ENCODE measurements around the gene ORC3. TPM values are rescaled to one million over a fixed set of nuclear protein-coding genes. Genes with fewer than 3 reads are reported as not detected.

The ORC3 gene
- polyA plus RNA-seq, 1 donor (not counting 4 experiments of a cell fraction or from before 2014, with no cell fraction given) = 37.4 TPM

DNA sequence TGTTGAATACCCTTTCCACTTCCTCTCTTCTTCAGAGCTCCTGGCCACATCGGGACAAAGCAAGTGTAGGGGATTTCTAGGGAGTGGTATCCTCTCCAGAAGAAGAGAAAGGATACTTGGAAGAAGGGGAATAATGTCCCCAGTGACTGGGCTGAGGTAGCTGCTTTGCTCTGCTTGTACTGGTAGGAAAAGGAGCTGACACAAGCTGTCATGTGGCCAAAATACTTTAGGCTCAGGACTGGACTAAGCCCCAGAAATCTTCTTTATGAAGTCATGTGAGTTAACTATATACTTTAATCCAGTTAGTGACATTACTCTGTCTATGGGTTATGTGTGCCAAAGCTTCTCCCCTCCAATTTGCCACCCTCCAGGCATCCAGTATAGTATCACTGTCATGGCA, 71.6 kb downstream of the ORC3 start:
- Histone ChIP-seq H3K9ac (ENCODE audit: control insufficient read depth, extremely low read depth, insufficient read depth, low read length) (no peak overlapping the region), H3K27me3 (ENCODE audit: control insufficient read depth, extremely low read depth, insufficient read depth, low read length) (no peaks in the 10 kb centered on the region), H3K27ac (ENCODE audit: control insufficient read depth, insufficient read depth, low read length) (no peak overlapping the region), H3K4me1 (ENCODE audit: control insufficient read depth, extremely low read depth, insufficient read depth, low read length) (no peaks in the 10 kb centered on the region), H2AFZ (ENCODE audit: control insufficient read depth, low read length) (no peak overlapping the region), H3K9me3 (ENCODE audit: control insufficient read depth, low read depth, low read length) (no peaks in the 10 kb centered on the region), H3K4me2 (ENCODE audit: control insufficient read depth, extremely low read depth, insufficient read depth, low read depth, low read length) (no peak overlapping the region), H3K9me1 (ENCODE audit: control insufficient read depth, extremely low read depth, insufficient read depth, low read length) (no peaks in the 10 kb centered on the region), H4K20me1 (ENCODE audit: control insufficient read depth, extremely low read depth, insufficient read depth, low read length) (no peaks in the 10 kb centered on the region), H3K79me2 (ENCODE audit: control insufficient read depth, insufficient read depth, low read length) (no peaks in the 10 kb centered on the region), H3K36me3 (ENCODE audit: control insufficient read depth in 2 of 2, extremely low read depth in 1 of 2, insufficient read depth in 2 of 2, low read length in 2 of 2) (peaks cover 3% of the 10 kb centered on the region in 2 experiments), H3K4me3 (ENCODE audit: control insufficient read depth in 2 of 3, extremely low read depth in 1 of 3, insufficient read depth in 2 of 3, low read depth in 1 of 3, low read length in 3 of 3) (no peak overlapping the region)
- no peak for TF ChIP-seq EZH2 (IDR thresholded peaks at IDR 0.05; ENCODE audit: low read length)
- TF ChIP-seq, protein P1, sequence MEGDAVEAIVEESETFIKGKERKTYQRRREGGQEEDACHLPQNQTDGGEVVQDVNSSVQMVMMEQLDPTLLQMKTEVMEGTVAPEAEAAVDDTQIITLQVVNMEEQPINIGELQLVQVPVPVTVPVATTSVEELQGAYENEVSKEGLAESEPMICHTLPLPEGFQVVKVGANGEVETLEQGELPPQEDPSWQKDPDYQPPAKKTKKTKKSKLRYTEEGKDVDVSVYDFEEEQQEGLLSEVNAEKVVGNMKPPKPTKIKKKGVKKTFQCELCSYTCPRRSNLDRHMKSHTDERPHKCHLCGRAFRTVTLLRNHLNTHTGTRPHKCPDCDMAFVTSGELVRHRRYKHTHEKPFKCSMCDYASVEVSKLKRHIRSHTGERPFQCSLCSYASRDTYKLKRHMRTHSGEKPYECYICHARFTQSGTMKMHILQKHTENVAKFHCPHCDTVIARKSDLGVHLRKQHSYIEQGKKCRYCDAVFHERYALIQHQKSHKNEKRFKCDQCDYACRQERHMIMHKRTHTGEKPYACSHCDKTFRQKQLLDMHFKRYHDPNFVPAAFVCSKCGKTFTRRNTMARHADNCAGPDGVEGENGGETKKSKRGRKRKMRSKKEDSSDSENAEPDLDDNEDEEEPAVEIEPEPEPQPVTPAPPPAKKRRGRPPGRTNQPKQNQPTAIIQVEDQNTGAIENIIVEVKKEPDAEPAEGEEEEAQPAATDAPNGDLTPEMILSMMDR (optimal IDR thresholded peaks at IDR 0.05 in 1 of 3, IDR thresholded peaks at IDR 0.05 in 1 of 3, conservative IDR thresholded peaks at IDR 0.05 in 1 of 3; ENCODE audit: extremely low read depth in 1 of 3, insufficient read depth in 2 of 3, low read length in 3 of 3) = no peak
- FAIRE-seq (no peak), DNase-seq (ENCODE audit: low read depth, low spot score) (no peak)
- dilution Hi-C loops (cut with MboI; ENCODE audit: extremely low pct_ligation_motif_present, low sequenced_read_pairs) = no loop called here

DNA sequence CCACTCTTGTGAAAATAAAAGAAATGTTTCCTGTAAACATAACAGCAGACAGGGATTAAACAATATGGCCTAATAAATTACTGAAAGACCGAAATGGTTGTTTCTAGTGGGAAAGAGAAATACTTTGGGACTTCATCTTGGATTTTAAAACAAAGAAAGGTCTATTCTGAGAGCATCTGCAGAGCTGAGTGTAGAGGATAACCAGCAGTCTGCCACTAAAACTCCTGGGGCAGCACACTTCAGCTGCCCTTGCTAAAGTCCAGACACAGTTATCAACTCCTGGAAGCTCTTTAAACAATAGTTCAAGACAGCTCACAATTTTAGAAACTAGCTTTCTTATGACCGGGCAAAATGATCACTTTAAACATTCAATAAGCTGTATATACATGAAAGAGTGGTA, 73.5 kb downstream of the ORC3 start:
- H2AFZ ChIP-seq (ENCODE audit: control insufficient read depth, low read length) = no peak overlapping the region
- no peak overlapping the region for H3K4me3 ChIP-seq (ENCODE audit: control insufficient read depth in 2 of 3, extremely low read depth in 1 of 3, insufficient read depth in 2 of 3, low read depth in 1 of 3, low read length in 3 of 3)
- no peak overlapping the region for H3K27ac ChIP-seq (ENCODE audit: control insufficient read depth, insufficient read depth, low read length)
- no peaks in the 10 kb centered on the region for H4K20me1 ChIP-seq (ENCODE audit: control insufficient read depth, extremely low read depth, insufficient read depth, low read length)
- H3K4me2 ChIP-seq (ENCODE audit: control insufficient read depth, extremely low read depth, insufficient read depth, low read depth, low read length) = no peak overlapping the region
- DNase-seq (ENCODE audit: low read depth, low spot score) (no peak), FAIRE-seq (no peak)
- no peaks in the 10 kb centered on the region for H3K79me2 ChIP-seq (ENCODE audit: control insufficient read depth, insufficient read depth, low read length)
- no peaks in the 10 kb centered on the region for H3K9me3 ChIP-seq (ENCODE audit: control insufficient read depth, low read depth, low read length)
- H3K9ac ChIP-seq (ENCODE audit: control insufficient read depth, extremely low read depth, insufficient read depth, low read length) = no peak overlapping the region
- TF ChIP-seq, protein P1 (optimal IDR thresholded peaks at IDR 0.05 in 1 of 3, IDR thresholded peaks at IDR 0.05 in 1 of 3, conservative IDR thresholded peaks at IDR 0.05 in 1 of 3; ENCODE audit: extremely low read depth in 1 of 3, insufficient read depth in 2 of 3, low read length in 3 of 3) = no peak
- H3K9me1 ChIP-seq (ENCODE audit: control insufficient read depth, extremely low read depth, insufficient read depth, low read length) = no peaks in the 10 kb centered on the region
- H3K4me1 ChIP-seq (ENCODE audit: control insufficient read depth, extremely low read depth, insufficient read depth, low read length) = no peaks in the 10 kb centered on the region
- dilution Hi-C loops (cut with MboI; ENCODE audit: extremely low pct_ligation_motif_present, low sequenced_read_pairs) = no loop called here
- H3K36me3 ChIP-seq (ENCODE audit: control insufficient read depth in 2 of 2, extremely low read depth in 1 of 2, insufficient read depth in 2 of 2, low read length in 2 of 2) = peaks cover 0 to 3% of the 10 kb centered on the region in 2 experiments
- H3K27me3 ChIP-seq (ENCODE audit: control insufficient read depth, extremely low read depth, insufficient read depth, low read length) = no peaks in the 10 kb centered on the region

All from keratinocyte (primary cell).